HepG2 (cell line): Measurements from ENCODE around the gene SRRM3.

Experiments
- CBX5 ChIP-seq: sonication (generic); formaldehyde crosslinking; IDR thresholded peaks from 2 replicates; pipeline ENCODE4 v1.4.0; 2020; ENCODE audit warnings: missing genetic modification reagents, borderline replicate concordance
- TAF1 ChIP-seq: sonication (generic); formaldehyde crosslinking; IDR thresholded peaks from 2 replicates; pipeline ENCODE4 v1.4.0; 2020; ENCODE audit warnings: missing genetic modification reagents
- ZBTB25 ChIP-seq: IDR thresholded peaks from 2 replicates; pipeline ENCODE4 v1.6.1; 2018; ENCODE audit warnings: missing genetic modification reagents

GRCh38 chr7:76257973-76258372, 56.3 kb downstream of the SRRM3 start:
- TF ChIP-seq CBX5 (CRISPR knock-in tag): no peak
- TF ChIP-seq ZBTB25 (CRISPR knock-in tag): no peak
- TF ChIP-seq TAF1 (CRISPR knock-in tag): no peak
